PFSK-1 (cell line): ENCODE measurements around the gene RALGAPA2.

Experiments
- POLR2AphosphoS5 ChIP-seq: IDR thresholded peaks from 2 replicates; pipeline ENCODE4 v1.6.1; 2012; ENCODE audit warnings: low read depth, mild to moderate bottlenecking, control low read depth, low read length, moderate library complexity
- SIN3A ChIP-seq: IDR thresholded peaks from 2 replicates; pipeline ENCODE4 v1.6.1; 2012; ENCODE audit warnings: mild to moderate bottlenecking, low read length, moderate library complexity, borderline replicate concordance; ENCODE audit not compliant: insufficient read depth
- TAF1 ChIP-seq: IDR thresholded peaks from 2 replicates; pipeline ENCODE4 v1.6.1; 2012; ENCODE audit warnings: low read length, control low read depth, borderline replicate concordance; ENCODE audit not compliant: insufficient read depth
- TF ChIP-seq, protein P1 (sequence below), 2 experiments: IDR thresholded peaks; 2 replicates each; pipeline versions ENCODE4 v1.6.1 to v1.8.0; 2011 to 2012; ENCODE audit warnings: low read depth in 2 of 2, low read length in 2 of 2, control low read depth in 1 of 2, inconsistent platforms in 1 of 2, mild to moderate bottlenecking in 1 of 2, moderate library complexity in 1 of 2; ENCODE audit not compliant: insufficient read depth in 1 of 2

- TF ChIP-seq, protein P1, sequence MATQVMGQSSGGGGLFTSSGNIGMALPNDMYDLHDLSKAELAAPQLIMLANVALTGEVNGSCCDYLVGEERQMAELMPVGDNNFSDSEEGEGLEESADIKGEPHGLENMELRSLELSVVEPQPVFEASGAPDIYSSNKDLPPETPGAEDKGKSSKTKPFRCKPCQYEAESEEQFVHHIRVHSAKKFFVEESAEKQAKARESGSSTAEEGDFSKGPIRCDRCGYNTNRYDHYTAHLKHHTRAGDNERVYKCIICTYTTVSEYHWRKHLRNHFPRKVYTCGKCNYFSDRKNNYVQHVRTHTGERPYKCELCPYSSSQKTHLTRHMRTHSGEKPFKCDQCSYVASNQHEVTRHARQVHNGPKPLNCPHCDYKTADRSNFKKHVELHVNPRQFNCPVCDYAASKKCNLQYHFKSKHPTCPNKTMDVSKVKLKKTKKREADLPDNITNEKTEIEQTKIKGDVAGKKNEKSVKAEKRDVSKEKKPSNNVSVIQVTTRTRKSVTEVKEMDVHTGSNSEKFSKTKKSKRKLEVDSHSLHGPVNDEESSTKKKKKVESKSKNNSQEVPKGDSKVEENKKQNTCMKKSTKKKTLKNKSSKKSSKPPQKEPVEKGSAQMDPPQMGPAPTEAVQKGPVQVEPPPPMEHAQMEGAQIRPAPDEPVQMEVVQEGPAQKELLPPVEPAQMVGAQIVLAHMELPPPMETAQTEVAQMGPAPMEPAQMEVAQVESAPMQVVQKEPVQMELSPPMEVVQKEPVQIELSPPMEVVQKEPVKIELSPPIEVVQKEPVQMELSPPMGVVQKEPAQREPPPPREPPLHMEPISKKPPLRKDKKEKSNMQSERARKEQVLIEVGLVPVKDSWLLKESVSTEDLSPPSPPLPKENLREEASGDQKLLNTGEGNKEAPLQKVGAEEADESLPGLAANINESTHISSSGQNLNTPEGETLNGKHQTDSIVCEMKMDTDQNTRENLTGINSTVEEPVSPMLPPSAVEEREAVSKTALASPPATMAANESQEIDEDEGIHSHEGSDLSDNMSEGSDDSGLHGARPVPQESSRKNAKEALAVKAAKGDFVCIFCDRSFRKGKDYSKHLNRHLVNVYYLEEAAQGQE (IDR thresholded peaks at IDR 0.05; ENCODE audit: insufficient read depth in 1 of 2, low read depth in 2 of 2, low read length in 2 of 2): no peak
- TF ChIP-seq POLR2AphosphoS5 (no peak), SIN3A (no peak), TAF1 (no peak)
Observed at GRCh38 chr20:20411836-20412235, 300.6 kb downstream of the RALGAPA2 start.
